ENCODE results near the gene AFAP1L1. TPM values are rescaled to one million over a fixed set of nuclear protein-coding genes. Genes with fewer than 3 reads are reported as not detected.

AFAP1L1 gene
- total RNA-seq, 4 donors from 2014 or later = 48.8 to 99.8 (median 70.3) TPM

DNA sequence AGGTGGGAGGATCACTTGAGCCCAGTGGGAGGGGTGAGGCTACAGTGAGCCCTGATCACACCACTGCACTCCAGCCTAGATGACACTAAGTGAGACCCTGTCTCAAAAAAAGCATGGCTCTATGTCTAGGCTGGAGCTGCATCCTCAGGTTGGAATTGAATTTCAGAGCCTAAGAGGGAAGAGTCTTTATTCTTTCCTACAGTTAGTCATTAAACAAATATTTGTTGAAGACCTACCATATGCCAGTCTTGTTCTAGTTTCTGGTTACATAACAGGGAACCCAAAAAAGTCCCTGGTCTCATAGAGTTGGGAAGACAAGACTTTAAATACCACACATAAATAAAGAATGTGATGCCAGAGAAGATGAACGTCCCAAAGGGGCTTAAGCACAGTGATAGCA is 66.7 kb downstream of the AFAP1L1 start:
- TF ChIP-seq, protein P1, sequence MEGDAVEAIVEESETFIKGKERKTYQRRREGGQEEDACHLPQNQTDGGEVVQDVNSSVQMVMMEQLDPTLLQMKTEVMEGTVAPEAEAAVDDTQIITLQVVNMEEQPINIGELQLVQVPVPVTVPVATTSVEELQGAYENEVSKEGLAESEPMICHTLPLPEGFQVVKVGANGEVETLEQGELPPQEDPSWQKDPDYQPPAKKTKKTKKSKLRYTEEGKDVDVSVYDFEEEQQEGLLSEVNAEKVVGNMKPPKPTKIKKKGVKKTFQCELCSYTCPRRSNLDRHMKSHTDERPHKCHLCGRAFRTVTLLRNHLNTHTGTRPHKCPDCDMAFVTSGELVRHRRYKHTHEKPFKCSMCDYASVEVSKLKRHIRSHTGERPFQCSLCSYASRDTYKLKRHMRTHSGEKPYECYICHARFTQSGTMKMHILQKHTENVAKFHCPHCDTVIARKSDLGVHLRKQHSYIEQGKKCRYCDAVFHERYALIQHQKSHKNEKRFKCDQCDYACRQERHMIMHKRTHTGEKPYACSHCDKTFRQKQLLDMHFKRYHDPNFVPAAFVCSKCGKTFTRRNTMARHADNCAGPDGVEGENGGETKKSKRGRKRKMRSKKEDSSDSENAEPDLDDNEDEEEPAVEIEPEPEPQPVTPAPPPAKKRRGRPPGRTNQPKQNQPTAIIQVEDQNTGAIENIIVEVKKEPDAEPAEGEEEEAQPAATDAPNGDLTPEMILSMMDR (IDR thresholded peaks at IDR 0.05; ENCODE audit: low read depth) = no peak

DNA sequence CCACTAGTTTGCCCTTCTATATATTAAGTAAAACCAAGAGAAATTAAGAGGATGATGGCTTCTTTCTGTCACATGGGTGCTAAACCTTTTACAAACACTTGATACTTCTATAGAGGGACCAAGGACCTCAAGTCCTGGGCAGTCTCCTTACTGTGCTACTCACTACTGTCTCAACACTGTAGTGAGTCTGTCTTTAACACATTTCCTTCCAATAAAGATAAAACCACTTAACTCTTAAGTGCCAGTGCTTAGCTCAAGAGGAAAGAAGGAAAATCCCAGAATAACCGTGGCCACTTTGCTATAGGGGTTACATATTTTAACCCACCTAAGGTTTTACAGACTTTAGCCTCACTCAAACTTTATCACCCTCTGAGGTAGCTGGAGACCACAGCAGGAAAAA is 69.3 kb downstream of the AFAP1L1 start:
- TF ChIP-seq, protein P1 (IDR thresholded peaks at IDR 0.05; ENCODE audit: low read depth) = no peak

DNA sequence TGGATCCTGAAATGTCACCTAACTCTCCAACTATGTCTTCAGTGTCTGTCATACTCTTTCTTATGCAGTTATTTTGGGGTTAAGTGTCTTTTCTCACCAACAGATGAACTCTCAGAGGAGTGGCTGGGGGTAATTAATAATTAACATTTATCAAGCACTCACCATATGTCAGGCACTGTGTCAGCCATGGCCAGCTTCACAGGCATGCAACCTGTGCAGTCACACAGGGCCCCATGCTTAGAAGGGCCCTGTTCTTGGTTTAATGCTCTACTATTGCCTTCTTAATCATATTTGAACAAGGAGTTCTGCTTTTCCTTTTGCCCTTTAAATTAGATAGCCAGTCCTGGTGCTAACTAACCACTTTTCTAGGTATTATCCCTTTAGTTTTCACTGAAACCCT is 70.2 kb downstream of the AFAP1L1 start:
- TF ChIP-seq, protein P1 (IDR thresholded peaks at IDR 0.05; ENCODE audit: low read depth) = no peak

DNA sequence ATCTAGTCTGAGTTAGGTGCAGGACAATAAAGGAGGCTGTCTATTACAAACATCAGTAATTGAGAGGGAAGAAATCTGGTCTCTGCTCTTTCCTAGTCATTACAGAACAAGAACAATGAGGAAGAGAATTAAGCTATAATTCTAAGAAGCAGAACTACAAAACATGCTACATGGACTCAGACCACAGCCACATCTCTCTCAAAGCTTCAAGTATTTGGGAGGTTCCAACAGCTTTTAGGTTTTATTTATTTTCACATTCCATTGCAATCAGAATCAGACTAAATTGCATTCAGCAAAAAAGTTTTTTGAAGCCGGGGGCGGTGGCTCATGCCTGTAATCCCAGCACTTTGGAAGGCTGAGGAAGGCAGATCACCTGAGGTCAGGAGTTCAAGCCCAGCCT is 72.5 kb downstream of the AFAP1L1 start:
- TF ChIP-seq, protein P1 (IDR thresholded peaks at IDR 0.05; ENCODE audit: low read depth) = no peak

DNA sequence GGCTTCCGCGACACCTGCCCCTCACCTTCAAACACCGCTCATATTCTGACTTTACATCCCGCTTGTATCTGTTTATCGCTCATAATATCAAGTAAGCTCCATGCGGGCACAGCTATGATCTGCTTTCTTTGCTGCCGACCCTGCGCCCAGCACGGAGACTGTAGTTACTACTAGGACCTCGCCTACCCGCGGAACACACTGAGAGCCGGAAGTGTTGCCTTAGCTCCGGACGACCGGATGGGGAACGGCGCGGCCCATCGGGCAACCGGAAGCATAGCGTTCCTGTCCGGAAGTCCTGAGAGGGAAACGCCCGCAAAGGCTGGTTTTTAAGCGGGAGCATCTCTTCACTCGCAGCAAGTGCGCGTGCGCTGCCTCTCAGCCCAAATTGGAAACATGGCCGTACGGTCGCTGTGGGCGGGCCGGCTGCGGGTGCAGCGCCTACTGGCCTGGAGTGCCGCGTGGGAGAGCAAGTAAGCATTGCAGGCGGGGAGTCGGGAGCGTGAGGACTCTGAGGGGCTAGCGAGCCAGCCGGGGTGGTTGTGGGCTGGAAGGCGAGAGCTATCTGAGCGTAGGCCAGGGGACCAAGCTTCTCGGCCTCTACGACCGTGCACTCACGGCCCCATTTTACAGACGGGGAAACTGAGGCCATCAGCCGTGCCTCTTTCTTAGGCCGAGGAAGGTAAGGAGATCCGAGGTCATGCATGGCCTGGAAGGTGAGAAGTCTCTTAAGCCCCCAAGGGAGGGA is 73.7 kb downstream of the AFAP1L1 start, which contains the start of gene GRPEL2:
GRPEL2 (plus strand) TSS at position 353 of the 745 bp plus-strand sequence; CDS start at position 394, 41 bp downstream.
- TF ChIP-seq, protein P1 (IDR thresholded peaks at IDR 0.05; ENCODE audit: low read depth) = no peak

DNA sequence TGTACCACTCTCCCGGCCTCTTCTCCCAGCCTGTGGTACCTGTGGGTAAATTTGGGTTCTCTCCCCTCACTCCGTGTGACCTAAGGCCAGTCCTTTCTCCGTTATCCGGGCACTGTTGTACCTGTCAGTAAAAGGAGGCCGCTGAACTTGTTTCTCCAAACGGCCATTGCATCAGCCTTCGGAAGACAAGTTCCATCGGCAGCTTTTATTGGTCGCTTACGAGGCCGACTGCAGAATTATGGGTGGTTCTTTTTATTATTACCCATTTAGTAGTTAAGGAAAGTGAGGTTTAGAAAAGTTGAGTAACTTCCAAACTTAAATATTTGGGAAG is 74.2 kb downstream of the AFAP1L1 start:
- TF ChIP-seq, protein P1 (IDR thresholded peaks at IDR 0.05; ENCODE audit: low read depth) = no peak

DNA sequence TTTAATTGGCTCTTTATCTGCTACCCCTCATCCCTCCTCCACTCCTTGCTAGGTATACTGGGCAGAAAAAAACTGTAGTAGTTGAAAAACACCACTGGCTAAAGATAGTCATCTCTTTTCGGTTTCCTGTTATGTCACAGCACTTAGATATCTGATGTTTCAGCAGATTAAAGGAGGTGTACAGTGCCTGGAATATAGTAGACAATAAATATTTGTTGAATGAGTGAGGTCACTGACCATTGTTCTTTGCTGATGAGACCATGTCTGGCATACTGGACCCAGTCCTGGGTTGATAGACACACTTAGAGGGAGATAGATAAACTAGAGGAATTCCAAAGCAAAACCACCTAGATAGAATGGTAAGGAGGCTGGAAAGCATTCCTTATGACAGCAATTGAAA is 76.9 kb downstream of the AFAP1L1 start:
- TF ChIP-seq, protein P1 (IDR thresholded peaks at IDR 0.05; ENCODE audit: low read depth) = no peak

All from subcutaneous adipose tissue (tissue), 4 donors.